Measurements from ENCODE around the gene THBS3. TPM values are rescaled to one million over a fixed set of nuclear protein-coding genes. Genes with fewer than 3 reads are reported as not detected.
A peak's percentile ranks its signal among the peaks of the same experiment; 100 is the strongest.

Gene THBS3
- total RNA-seq, 1 donor from 2014 or later: 118 TPM

DNA sequence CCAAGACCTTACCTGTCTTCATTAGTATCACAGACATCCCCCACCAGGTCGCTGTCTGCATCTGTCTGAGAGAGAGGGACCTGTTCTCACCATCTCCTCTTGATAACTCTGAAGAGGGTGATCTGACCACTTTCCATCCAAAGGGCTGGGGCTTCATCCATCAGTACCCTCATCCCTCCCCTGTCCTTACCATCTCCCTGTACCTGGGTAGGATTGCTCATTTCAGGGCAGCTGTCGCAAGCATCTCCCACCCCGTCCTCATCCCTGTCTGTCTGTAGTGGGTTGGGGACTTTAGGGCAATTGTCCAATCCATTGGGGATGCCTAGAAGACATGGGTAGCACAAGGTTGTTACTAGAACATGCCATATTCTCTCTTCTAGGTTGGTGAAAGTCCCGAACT lies 7.9 kb downstream of the THBS3 start:
- H3K36me3 Mint-ChIP-seq (ENCODE audit: low read depth): peaks cover 21% of the 10 kb centered on the region
- no peaks in the 10 kb centered on the region for H3K9me3 Mint-ChIP-seq (ENCODE audit: low read depth)
- H3K27me3 Mint-ChIP-seq (ENCODE audit: low read depth): no peaks in the 10 kb centered on the region
- peaks cover 14% of the 10 kb centered on the region for H3K4me1 Mint-ChIP-seq (ENCODE audit: low read depth)
- peak; percentile 36 for DNase-seq (ENCODE audit: low spot score)
- no peak overlapping the region for H3K4me3 Mint-ChIP-seq (ENCODE audit: unreplicated experiment)
- no peak for TF ChIP-seq CTCF (IDR thresholded peaks at IDR 0.05)
- no peak overlapping the region for H3K27ac Mint-ChIP-seq (ENCODE audit: unreplicated experiment)

DNA sequence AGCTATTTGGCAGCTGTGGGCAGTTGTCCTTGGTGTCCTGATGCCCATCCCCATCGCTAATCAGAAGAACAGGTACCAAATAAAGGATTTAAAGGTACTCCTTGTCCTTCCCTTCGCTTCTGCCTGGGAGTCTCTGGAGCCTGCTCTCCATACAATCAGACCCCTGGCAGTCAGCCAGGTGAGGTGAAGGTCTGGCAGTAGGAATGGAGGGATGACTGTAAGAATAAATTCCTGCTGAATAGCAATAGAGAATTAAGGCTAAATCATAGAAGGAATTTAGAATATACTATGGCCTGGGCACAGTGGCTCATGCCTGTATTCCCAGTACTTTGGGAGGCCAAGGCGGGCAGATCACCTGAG lies 9.2 kb downstream of the THBS3 start:
- Mint-ChIP-seq H3K27ac (ENCODE audit: unreplicated experiment) (no peak overlapping the region), H3K9me3 (ENCODE audit: low read depth) (no peaks in the 10 kb centered on the region)
- DNase-seq (ENCODE audit: low spot score): peak; percentile 47

DNA sequence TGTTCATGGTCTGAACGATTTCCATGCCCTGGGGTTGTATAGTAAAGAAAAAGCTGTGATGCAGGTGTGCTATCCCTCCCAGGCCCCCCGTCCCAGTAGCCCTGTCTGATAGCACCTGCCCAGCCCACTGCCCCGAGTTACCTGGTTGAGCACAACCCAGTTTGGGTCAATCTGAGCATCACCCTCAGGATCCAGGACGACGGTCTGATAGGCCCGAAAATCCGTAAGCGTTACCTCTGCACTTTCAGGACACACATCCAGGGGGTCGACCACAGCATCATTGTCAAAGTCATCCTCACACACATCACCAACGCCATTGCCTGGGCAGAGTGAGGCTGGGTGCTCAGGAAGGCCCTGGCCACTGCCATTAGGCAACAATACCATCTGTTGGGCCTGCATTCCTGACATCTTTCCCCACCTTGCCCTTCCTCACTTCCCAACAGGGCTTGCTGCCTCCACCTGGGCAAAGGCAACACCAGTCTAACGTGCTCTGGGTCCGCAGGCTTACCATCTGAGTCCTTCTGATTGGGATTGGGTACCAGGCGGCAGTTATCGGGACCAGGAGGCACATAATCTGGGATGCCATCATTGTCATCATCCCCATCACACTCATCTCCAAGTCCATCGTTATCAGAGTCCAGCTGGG lies 9.7 kb downstream of the THBS3 start:
- DNase-seq (ENCODE audit: low spot score): peak; percentile 67
- H3K4me1 Mint-ChIP-seq (ENCODE audit: low read depth): peaks cover 32% of the 10 kb centered on the region
- no peak overlapping the region for H3K27ac Mint-ChIP-seq (ENCODE audit: unreplicated experiment)
- H3K36me3 Mint-ChIP-seq (ENCODE audit: low read depth): peaks cover 19% of the 10 kb centered on the region
- H3K4me3 Mint-ChIP-seq (ENCODE audit: unreplicated experiment): no peak overlapping the region
- no peak for TF ChIP-seq CTCF (IDR thresholded peaks at IDR 0.05)
- no peaks in the 10 kb centered on the region for H3K9me3 Mint-ChIP-seq (ENCODE audit: low read depth)
- H3K27me3 Mint-ChIP-seq (ENCODE audit: low read depth): no peaks in the 10 kb centered on the region

More for the DNA sequence above, 9.2 kb downstream of the THBS3 start:
- no peaks in the 10 kb centered on the region for H3K27me3 Mint-ChIP-seq (ENCODE audit: low read depth)
- no peak overlapping the region for H3K4me3 Mint-ChIP-seq (ENCODE audit: unreplicated experiment)
- H3K36me3 Mint-ChIP-seq (ENCODE audit: low read depth): peaks cover 19% of the 10 kb centered on the region
- no peak for TF ChIP-seq CTCF (IDR thresholded peaks at IDR 0.05)
- peaks cover 27% of the 10 kb centered on the region for H3K4me1 Mint-ChIP-seq (ENCODE audit: low read depth)

- no peak overlapping the region for H3K27ac Mint-ChIP-seq (ENCODE audit: unreplicated experiment)
- no peak for TF ChIP-seq CTCF (IDR thresholded peaks at IDR 0.05)
- no peaks in the 10 kb centered on the region for H3K9me3 Mint-ChIP-seq (ENCODE audit: low read depth)
- H3K4me1 Mint-ChIP-seq (ENCODE audit: low read depth): peaks cover 37% of the 10 kb centered on the region
- no peaks in the 10 kb centered on the region for H3K27me3 Mint-ChIP-seq (ENCODE audit: low read depth)
- H3K4me3 Mint-ChIP-seq (ENCODE audit: unreplicated experiment): no peak overlapping the region
- peak; percentile 77 for DNase-seq (ENCODE audit: low spot score)
- H3K36me3 Mint-ChIP-seq (ENCODE audit: low read depth): peaks cover 19% of the 10 kb centered on the region
Observed at GRCh38 chr1:155196893-155197638, 10.6 kb downstream of the THBS3 start.

DNA sequence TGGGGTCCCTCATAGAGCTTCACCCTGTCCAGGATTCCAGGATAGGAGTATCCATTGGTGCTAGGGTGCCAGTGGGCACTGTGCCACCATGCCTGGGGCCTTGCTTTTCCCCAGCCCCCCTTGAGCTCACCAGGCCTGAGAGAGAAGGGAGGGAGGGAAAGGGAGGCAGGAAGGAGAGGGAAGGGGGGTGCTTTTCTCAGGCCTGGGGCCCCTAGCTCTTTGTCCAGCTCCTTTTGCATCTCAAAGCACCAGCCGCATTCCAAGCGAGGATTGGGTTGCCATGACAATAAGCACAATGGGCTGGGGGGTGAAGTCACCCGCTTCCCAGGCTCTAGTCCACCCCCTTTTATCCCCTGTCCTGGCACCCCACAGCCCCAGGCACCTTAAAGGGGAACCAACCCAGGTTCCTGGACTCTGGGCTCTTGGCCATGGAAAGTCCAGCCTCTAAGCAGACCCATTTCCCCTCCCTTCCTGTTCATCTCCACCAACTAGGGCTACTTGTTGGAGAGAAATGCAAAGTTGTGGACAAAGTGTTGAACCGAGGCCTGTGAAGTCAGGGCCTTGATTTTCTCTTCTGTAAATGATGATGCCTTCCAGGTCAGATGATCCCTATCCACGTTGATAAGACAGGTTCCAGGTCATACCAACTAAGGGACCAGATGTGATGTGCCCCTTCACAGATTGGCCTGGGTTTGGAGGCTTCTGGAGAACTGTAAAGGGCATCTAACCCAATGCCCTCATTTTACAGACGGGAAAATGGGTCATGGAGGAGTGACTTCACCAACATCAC lies 11.4 kb downstream of the THBS3 start:
- DNase-seq (ENCODE audit: low spot score): peak; percentile 66
- no peak for TF ChIP-seq CTCF (IDR thresholded peaks at IDR 0.05)
- peaks cover 19% of the 10 kb centered on the region for H3K36me3 Mint-ChIP-seq (ENCODE audit: low read depth)
- no peaks in the 10 kb centered on the region for H3K27me3 Mint-ChIP-seq (ENCODE audit: low read depth)
- peak overlapping the region; percentile 36 for H3K27ac Mint-ChIP-seq (ENCODE audit: unreplicated experiment)
- no peak overlapping the region for H3K4me3 Mint-ChIP-seq (ENCODE audit: unreplicated experiment)
- H3K4me1 Mint-ChIP-seq (ENCODE audit: low read depth): peaks cover 40% of the 10 kb centered on the region
- no peaks in the 10 kb centered on the region for H3K9me3 Mint-ChIP-seq (ENCODE audit: low read depth)
